Thyroid gland (tissue), 4 donors: ENCODE results near the gene TMIGD2. TPM values are rescaled to one million over a fixed set of nuclear protein-coding genes. Genes with fewer than 3 reads are reported as not detected.

ENCODE experiments used
- DNase-seq, 2 donors: peaks; one replicate each; pipeline ENCODE4 v3.0.0-alpha.2; 2019
- H3K27ac ChIP-seq, 3 donors: fragments of 200-600 bp; sonication (generic); 1 replicate in 2 of 3; 2 replicates in 1 of 3; pipeline ENCODE4 v1.5.1; 2016 to 2019; ENCODE audit warnings: mild to moderate bottlenecking in 1 of 3, moderate library complexity in 1 of 3
- H3K27me3 ChIP-seq: fragments of 200-600 bp; sonication (generic); one replicate; pipeline ENCODE4 v1.5.1; 2019
- H3K36me3 ChIP-seq, 2 donors: fragments of 200-600 bp; sonication (generic); one replicate each; pipeline ENCODE4 v1.5.1; 2016 to 2019
- H3K4me1 ChIP-seq, 2 donors: fragments of 200-600 bp; sonication (generic); one replicate each; pipeline ENCODE4 v1.5.1; 2017 to 2019
- H3K4me3 ChIP-seq, 3 donors: fragments of 200-600 bp; sonication (generic); replicated peaks in 1 of 3; 1 replicate in 2 of 3; 2 replicates in 1 of 3; pipeline ENCODE4 v1.5.1; 2016; ENCODE audit warnings: mild to moderate bottlenecking in 1 of 3
- H3K9me3 ChIP-seq: fragments of 200-600 bp; sonication (generic); one replicate; pipeline ENCODE4 v1.5.1; 2017
- POLR2A ChIP-seq, 2 donors: fragments of 450-650 bp; IDR thresholded peaks; one replicate each; pipeline ENCODE4 v1.6.1; 2017; ENCODE audit warnings: antibody characterized with exemption in 2 of 2, mild to moderate bottlenecking in 2 of 2, moderate library complexity in 1 of 2
- WGBS, 2 donors: methylation state at CpG; one replicate each; pipeline ENCODE4 v1.1.5; 2017; 5-methylcytosine and 5-hydroxymethylcytosine counted together
- intact Hi-C: fragments of 100-400 bp; cut with DNase I; formaldehyde crosslinking; loops from one replicate; pipeline ENCODE4 v1.15.1; 2023
- total RNA-seq, 4 donors: library from RNA; depleted of rRNA; stranded (reverse); fragments of >200 nt; gene quantifications; one replicate each; pipeline ENCODE4 v1.2.3, GENCODE V29; 2016
- TF ChIP-seq, protein P1 (sequence below), 6 experiments: fragments of 200-600 bp in 3 of 6; fragments of 450-650 bp in 3 of 6; sonication (generic) in 3 of 6; IDR thresholded peaks; one replicate each; pipeline ENCODE4 v1.5.1; 2016 to 2019; ENCODE audit warnings: antibody characterized with exemption in 6 of 6, mild to moderate bottlenecking in 2 of 6, inconsistent platforms in 1 of 6, moderate library complexity in 1 of 6

The TMIGD2 gene
- total RNA-seq, 4 donors from 2014 or later, result not detected

DNA sequence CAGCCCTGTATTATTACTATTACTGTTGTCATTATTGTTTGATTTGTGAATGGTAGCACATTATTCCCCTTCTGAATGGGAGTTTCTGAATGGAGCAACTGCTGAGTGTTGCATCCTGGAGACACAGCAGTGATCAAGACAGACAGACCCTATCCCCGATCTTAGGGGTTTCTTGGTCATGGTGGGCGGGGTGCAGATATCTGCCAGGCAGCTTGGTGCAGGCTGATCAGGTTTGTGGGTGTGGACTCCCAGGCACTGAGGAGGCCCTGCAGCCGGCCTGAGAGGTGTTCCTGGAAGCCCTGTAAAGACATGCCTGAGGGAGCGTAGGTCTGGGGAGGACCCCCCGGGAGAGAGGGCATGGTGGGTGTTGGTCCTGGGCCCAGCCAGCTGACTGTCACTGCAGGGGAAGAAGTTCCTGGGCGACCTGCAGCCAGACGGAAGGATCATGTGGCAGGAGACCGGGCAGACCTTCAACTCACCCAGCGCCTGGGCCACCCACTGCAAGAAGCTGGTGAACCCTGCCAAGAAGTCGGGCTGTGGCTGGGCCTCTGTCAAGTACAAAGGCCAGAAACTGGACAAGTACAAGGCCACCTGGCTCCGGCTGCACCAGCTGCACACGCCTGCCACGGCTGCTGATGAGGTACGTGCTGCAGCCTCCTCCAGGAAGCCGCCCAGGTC is 43.3 kb upstream of the TMIGD2 start:
- Histone ChIP-seq H3K27ac (no peak overlapping the region), H3K36me3 (no peaks in the 10 kb centered on the region), H3K4me1 (peaks cover 10 to 11% of the 10 kb centered on the region in 2 donors), H3K4me3 (no peak overlapping the region), H3K9me3 (no peaks in the 10 kb centered on the region), H3K27me3 (no peaks in the 10 kb centered on the region)
- WGBS, 2 donors, result 91 to 98% methylated on average over 8 to 11 of the region's 15 CpGs
- DNase-seq, result no peak
- no peak for TF ChIP-seq POLR2A (IDR thresholded peaks at IDR 0.05)
- TF ChIP-seq, protein P1, sequence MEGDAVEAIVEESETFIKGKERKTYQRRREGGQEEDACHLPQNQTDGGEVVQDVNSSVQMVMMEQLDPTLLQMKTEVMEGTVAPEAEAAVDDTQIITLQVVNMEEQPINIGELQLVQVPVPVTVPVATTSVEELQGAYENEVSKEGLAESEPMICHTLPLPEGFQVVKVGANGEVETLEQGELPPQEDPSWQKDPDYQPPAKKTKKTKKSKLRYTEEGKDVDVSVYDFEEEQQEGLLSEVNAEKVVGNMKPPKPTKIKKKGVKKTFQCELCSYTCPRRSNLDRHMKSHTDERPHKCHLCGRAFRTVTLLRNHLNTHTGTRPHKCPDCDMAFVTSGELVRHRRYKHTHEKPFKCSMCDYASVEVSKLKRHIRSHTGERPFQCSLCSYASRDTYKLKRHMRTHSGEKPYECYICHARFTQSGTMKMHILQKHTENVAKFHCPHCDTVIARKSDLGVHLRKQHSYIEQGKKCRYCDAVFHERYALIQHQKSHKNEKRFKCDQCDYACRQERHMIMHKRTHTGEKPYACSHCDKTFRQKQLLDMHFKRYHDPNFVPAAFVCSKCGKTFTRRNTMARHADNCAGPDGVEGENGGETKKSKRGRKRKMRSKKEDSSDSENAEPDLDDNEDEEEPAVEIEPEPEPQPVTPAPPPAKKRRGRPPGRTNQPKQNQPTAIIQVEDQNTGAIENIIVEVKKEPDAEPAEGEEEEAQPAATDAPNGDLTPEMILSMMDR (IDR thresholded peaks at IDR 0.05), result no peak
- intact Hi-C loops, result no loop called here

DNA sequence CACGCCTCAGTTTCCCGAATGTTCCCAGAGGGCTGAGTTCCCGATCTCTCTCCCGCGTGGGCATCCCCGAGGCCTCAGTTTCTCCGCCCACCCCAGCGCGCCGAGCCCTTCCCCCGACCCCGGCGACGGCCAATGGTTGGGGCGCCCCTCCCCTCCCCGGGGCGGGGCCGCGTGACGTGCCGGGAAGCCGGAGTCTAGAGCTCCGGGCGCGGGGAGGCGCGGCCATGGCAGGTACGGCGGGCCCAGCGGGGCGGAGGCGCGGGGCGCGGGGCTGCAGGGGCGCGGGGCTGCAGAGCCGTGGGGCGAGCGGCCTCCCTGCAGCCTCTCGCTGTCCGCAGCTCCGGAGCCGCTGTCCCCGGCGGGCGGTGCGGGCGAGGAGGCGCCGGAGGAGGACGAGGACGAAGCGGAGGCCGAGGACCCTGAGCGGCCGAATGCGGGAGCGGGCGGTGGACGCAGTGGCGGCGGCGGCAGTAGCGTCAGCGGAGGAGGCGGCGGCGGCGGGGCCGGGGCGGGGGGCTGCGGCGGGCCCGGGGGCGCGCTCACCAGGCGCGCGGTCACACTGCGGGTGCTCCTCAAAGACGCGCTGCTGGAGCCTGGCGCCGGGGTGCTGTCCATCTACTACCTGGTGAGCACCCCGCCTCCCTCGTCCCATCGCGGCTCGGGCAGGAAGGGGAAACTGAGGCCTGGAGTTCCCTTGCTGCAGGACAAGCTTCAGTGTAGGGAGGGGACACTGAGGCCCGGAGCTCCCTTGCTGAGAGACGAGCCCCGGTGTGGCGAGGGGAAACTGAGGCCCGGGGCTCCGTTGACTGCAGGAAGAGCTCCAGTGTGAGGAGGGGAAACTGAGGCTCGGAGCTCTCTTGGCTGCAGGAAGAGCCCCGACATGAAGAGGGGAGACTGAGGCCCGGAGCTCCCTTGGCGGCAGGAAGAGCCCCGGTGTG is 41.5 kb upstream of the TMIGD2 start, which contains the start of gene MPND:
TSS of gene MPND (plus strand) at position 193 of the 938 bp plus-strand sequence. CDS start at position 225, 32 bp downstream.
- DNase-seq, result peak; percentile 93
- no peaks in the 10 kb centered on the region for H3K27me3 ChIP-seq
- intact Hi-C loops, result no loop called here
- peak within 1 kb of the TSS; percentile 23 to 62 (median 47) for H3K4me3 ChIP-seq
- TF ChIP-seq, protein P1 (IDR thresholded peaks at IDR 0.05), result no peak
- TF ChIP-seq POLR2A (IDR thresholded peaks at IDR 0.05), result peak in 1 of 2 donors; percentile 78
- H3K27ac ChIP-seq, result peak within 1 kb of the TSS; percentile 83 to 95 (median 87)
- WGBS, 2 donors, result 15 to 25% methylated on average over 18 to 32 of the region's 101 CpGs
- no peaks in the 10 kb centered on the region for H3K9me3 ChIP-seq
- peaks cover 14 to 16% of the 10 kb centered on the region in 2 donors for H3K4me1 ChIP-seq
- H3K36me3 ChIP-seq, result no peaks in the 10 kb centered on the region

GRCh38 chr19:4342615-4343369 is 40.6 kb upstream of the TMIGD2 start:
- intact Hi-C loops, result no loop called here

GRCh38 chr19:4342314-4342614 is 40.1 kb upstream of the TMIGD2 start:
- no peak for TF ChIP-seq POLR2A (IDR thresholded peaks at IDR 0.05)
- TF ChIP-seq, protein P1 (IDR thresholded peaks at IDR 0.05), result no peak
- 3 to 4% methylated on average over 8 to 10 of the region's 10 CpGs for WGBS, 2 donors
- Histone ChIP-seq H3K4me1 (peaks cover 14 to 23% of the 10 kb centered on the region in 2 donors), H3K4me3 (peak overlapping the region; percentile 23 to 47 (median 32)), H3K27me3 (no peaks in the 10 kb centered on the region), H3K36me3 (no peaks in the 10 kb centered on the region), H3K9me3 (no peaks in the 10 kb centered on the region), H3K27ac (peak overlapping the region; percentile 77 to 95 (median 87))
- DNase-seq, result no peak
- intact Hi-C loops, result no loop called here

More at GRCh38 chr19:4342615-4343369, 40.6 kb upstream of the TMIGD2 start:
- H3K36me3 ChIP-seq, result no peaks in the 10 kb centered on the region
- peaks cover 14 to 21% of the 10 kb centered on the region in 2 donors for H3K4me1 ChIP-seq
- no peaks in the 10 kb centered on the region for H3K9me3 ChIP-seq
- WGBS, 2 donors, result 0% methylated on average over 20 of the region's 39 CpGs
- DNase-seq, result peak; percentile 97 to 98
- H3K4me3 ChIP-seq, result peak overlapping the region; percentile 23 to 62 (median 47)
- H3K27ac ChIP-seq, result peak overlapping the region; percentile 83 to 95 (median 87)
- TF ChIP-seq, protein P1 (IDR thresholded peaks at IDR 0.05), result peak in 2 of 6 experiments; percentile 15 to 17
- TF ChIP-seq POLR2A (IDR thresholded peaks at IDR 0.05), result peak; percentile 74 to 94
- H3K27me3 ChIP-seq, result no peaks in the 10 kb centered on the region
